OCI-LY3 (cell line): ENCODE data around the gene TGM5.

Experiments used
- H2AFZ ChIP-seq: fragments of 200-600, 300-600 bp; shearing (Covaris generic); 2 replicates; pipeline ENCODE4 v1.6.0; 2014; ENCODE audit warnings: antibody characterized with exemption, low read depth, low read length
- H3K27ac ChIP-seq: fragments of 200-600, 300-600 bp; sonication (generic); 2 replicates; pipeline ENCODE4 v1.5.1; 2014; ENCODE audit warnings: mild to moderate bottlenecking, low read length, moderate library complexity, mixed read lengths
- H3K27me3 ChIP-seq: fragments of 200-600, 300-600 bp; sonication (generic); 2 replicates; pipeline ENCODE4 v1.6.1; 2014; ENCODE audit warnings: low read depth, low read length, mixed read lengths
- H3K36me3 ChIP-seq: fragments of 200-600, 300-600 bp; sonication (generic); replicated peaks from 2 replicates; pipeline ENCODE3; 2014; ENCODE audit warnings: low read depth, low read length, mixed read lengths
- H3K4me1 ChIP-seq: fragments of 300-600, 200-600 bp; sonication (generic); 2 replicates; pipeline ENCODE4 v1.6.1; 2014; ENCODE audit warnings: low read length, mixed read lengths
- H3K4me2 ChIP-seq: fragments of 200-600, 300-600 bp; sonication (generic); 2 replicates; pipeline ENCODE4 v1.6.1; 2014; ENCODE audit warnings: low read length, mixed read lengths
- H3K4me3 ChIP-seq: fragments of 300-600, 200-600 bp; sonication (generic); 2 replicates; pipeline ENCODE4 v1.5.1; 2014; ENCODE audit warnings: antibody characterized with exemption, mild to moderate bottlenecking, low read length, moderate library complexity
- H3K79me2 ChIP-seq: fragments of 300-600, 200-600 bp; shearing (Covaris generic); 2 replicates; pipeline ENCODE4 v1.6.1; 2014; ENCODE audit warnings: mild to moderate bottlenecking, low read length, mixed read lengths
- H3K9ac ChIP-seq: fragments of 300-600, 200-600 bp; shearing (Covaris generic); 2 replicates; pipeline ENCODE4 v1.6.0; 2014; ENCODE audit warnings: mild to moderate bottlenecking, low read length, moderate library complexity
- H3K9me3 ChIP-seq: fragments of 200-600, 300-600 bp; shearing (Covaris generic); 2 replicates; pipeline ENCODE4 v1.6.1; 2014; ENCODE audit warnings: low read length, mixed read lengths; ENCODE audit not compliant: insufficient read depth
- H4K20me1 ChIP-seq: fragments of 200-600, 300-600 bp; sonication (generic); 2 replicates; pipeline ENCODE4 v1.6.1; 2016; ENCODE audit warnings: low read length, mixed read lengths; ENCODE audit not compliant: insufficient read depth
- CTCF ChIP-seq: fragments of 200-600, 300-600 bp; sonication (generic); IDR thresholded peaks from 2 replicates; pipeline ENCODE4 v1.5.1; 2014; ENCODE audit warnings: antibody characterized with exemption, low read length, low read depth
- EZH2phosphoT487 ChIP-seq: fragments of 200-600 bp; shearing (Covaris generic); IDR thresholded peaks from 2 replicates; pipeline ENCODE4 v1.6.1; 2018; ENCODE audit warnings: antibody characterized with exemption, mixed run types, low read depth

The TGM5 gene

GRCh38 chr15:43283526-43283925 lies 16.8 kb upstream of the TGM5 start:
- Histone ChIP-seq H3K4me1 (peaks cover 17% of the 10 kb centered on the region), H3K9ac (no peak overlapping the region), H3K27ac (no peak overlapping the region), H3K27me3 (peaks cover 8% of the 10 kb centered on the region; the same call in 1 of the 2 replicates), H3K4me3 (no peak overlapping the region), H4K20me1 (no peaks in the 10 kb centered on the region), H3K4me2 (no peak overlapping the region), H2AFZ (no peak overlapping the region), H3K9me3 (no peaks in the 10 kb centered on the region), H3K79me2 (no peaks in the 10 kb centered on the region), H3K36me3 (no peaks in the 10 kb centered on the region)
- TF ChIP-seq EZH2phosphoT487 (no peak), CTCF (no peak)

GRCh38 chr15:43281926-43282602 lies 15.3 kb upstream of the TGM5 start:
- H3K27me3 ChIP-seq, result no peaks in the 10 kb centered on the region
- no peak overlapping the region for H3K4me2 ChIP-seq
- no peak overlapping the region for H3K27ac ChIP-seq
- no peaks in the 10 kb centered on the region for H3K36me3 ChIP-seq
- no peaks in the 10 kb centered on the region for H3K79me2 ChIP-seq
- H3K4me1 ChIP-seq, result peaks cover 17% of the 10 kb centered on the region
- no peak for TF ChIP-seq CTCF
- TF ChIP-seq EZH2phosphoT487, result no peak
- H3K9me3 ChIP-seq, result no peaks in the 10 kb centered on the region
- H3K9ac ChIP-seq, result no peak overlapping the region
- H3K4me3 ChIP-seq, result no peak overlapping the region
- no peaks in the 10 kb centered on the region for H4K20me1 ChIP-seq
- no peak overlapping the region for H2AFZ ChIP-seq

- Histone ChIP-seq H3K4me1 (peaks cover 17% of the 10 kb centered on the region), H3K79me2 (no peaks in the 10 kb centered on the region), H3K9me3 (no peaks in the 10 kb centered on the region), H3K9ac (no peak overlapping the region), H3K27me3 (no peaks in the 10 kb centered on the region), H3K4me3 (no peak overlapping the region), H3K36me3 (no peaks in the 10 kb centered on the region), H3K4me2 (no peak overlapping the region), H3K27ac (no peak overlapping the region), H2AFZ (no peak overlapping the region), H4K20me1 (no peaks in the 10 kb centered on the region)
- TF ChIP-seq CTCF (no peak), EZH2phosphoT487 (no peak)
Measured at GRCh38 chr15:43280996-43281395, 14.3 kb upstream of the TGM5 start.

GRCh38 chr15:43279496-43279895 lies 12.8 kb upstream of the TGM5 start:
- no peaks in the 10 kb centered on the region for H4K20me1 ChIP-seq
- H3K4me2 ChIP-seq, result no peak overlapping the region
- H3K4me3 ChIP-seq, result no peak overlapping the region
- no peaks in the 10 kb centered on the region for H3K27me3 ChIP-seq
- no peak overlapping the region for H3K9ac ChIP-seq
- H3K4me1 ChIP-seq, result peaks cover 5% of the 10 kb centered on the region
- no peak overlapping the region for H3K27ac ChIP-seq
- H2AFZ ChIP-seq, result no peak overlapping the region
- H3K36me3 ChIP-seq, result no peaks in the 10 kb centered on the region
- no peaks in the 10 kb centered on the region for H3K79me2 ChIP-seq
- H3K9me3 ChIP-seq, result no peaks in the 10 kb centered on the region
- no peak for TF ChIP-seq EZH2phosphoT487
- no peak for TF ChIP-seq CTCF
